H1 (cell line): Measurements from ENCODE around the gene OGFOD3. TPM values are rescaled to one million over a fixed set of nuclear protein-coding genes. Genes with fewer than 3 reads are reported as not detected.

ENCODE experiments used
- CHD7 ChIP-seq: fragments of 300-600 bp; sonication (generic); IDR thresholded peaks from 2 replicates; pipeline ENCODE4 v1.7.1; 2012; ENCODE audit warnings: low read length, moderate library complexity, mild to moderate bottlenecking, inconsistent platforms; ENCODE audit not compliant: insufficient replicate concordance
- polyA plus RNA-seq, 7 experiments: library from polyadenylated mRNA; depleted of rRNA in 3 of 7; stranded (reverse) in 5 of 7; unstranded in 2 of 7; fragments of >200 nt in 5 of 7; fragments of 200-250 nt in 2 of 7; gene quantifications; 1 replicate in 5 of 7; 2 replicates in 1 of 7; 4 replicates in 1 of 7; pipeline versions ENCODE4 v1.2.1 to v1.2.3, GENCODE V29; 2011 to 2013; ENCODE audit warnings: missing spikeins in 2 of 7, mixed read lengths in 2 of 7
- total RNA-seq: library from RNA; stranded (reverse); fragmentation: NEBNext Ultra II Directional; extraction: Animal tissue kit (Norgen Biotek cat#: 25700); gene quantifications from 2 replicates; pipeline ENCODE4 v1.2.1, GENCODE V29; 2021

Gene OGFOD3
- total and polyA plus RNA-seq, 2 of the 8 experiments (the other 6 are each of a cell fraction or from before 2014, with no cell fraction given) = 21.1 to 21.8 TPM

GRCh38 chr17:82343560-82343959 lies 74.8 kb downstream of the OGFOD3 start (continued):
- TF ChIP-seq CHD7 = no peak
- TF ChIP-seq, all 59 proteins: peak for 0
